ENCODE data around the gene PAX5.

Gene PAX5

GRCh38 chr9:36867241-36867640 lies 166.8 kb downstream of the PAX5 start:
- in situ Hi-C loops (cut with HindIII; ENCODE audit: low sequenced_read_pairs): loop anchor here (5.0 to 10.0 kb wide), 3 partner anchors 62 to 202 kb away; no protein-coding TSS in a partner anchor

- in situ Hi-C loops (cut with HindIII; ENCODE audit: low sequenced_read_pairs): loop anchor here (5.0 to 10.0 kb wide), 3 partner anchors 62 to 202 kb away; no protein-coding TSS in a partner anchor
These were observed 167.2 kb downstream of the PAX5 start for GRCh38 chr9:36866840-36867239.

GRCh38 chr9:36865731-36866635 lies 168.1 kb downstream of the PAX5 start:
- in situ Hi-C loops (cut with HindIII; ENCODE audit: low sequenced_read_pairs): loop anchor here (5.0 to 10.0 kb wide), 3 partner anchors 61 to 201 kb away; no protein-coding TSS in a partner anchor

- in situ Hi-C loops (cut with HindIII; ENCODE audit: low sequenced_read_pairs): loop anchor here (5.0 to 10.0 kb wide), 3 partner anchors 60 to 200 kb away; no protein-coding TSS in a partner anchor
These were observed 169.3 kb downstream of the PAX5 start for GRCh38 chr9:36864491-36865410.

GRCh38 chr9:36862206-36863145 lies 171.6 kb downstream of the PAX5 start:
- in situ Hi-C loops (cut with HindIII; ENCODE audit: low sequenced_read_pairs): loop anchor here (10.0 kb wide), 2 partner anchors 58 to 198 kb away; no protein-coding TSS in a partner anchor

- in situ Hi-C loops (cut with HindIII; ENCODE audit: low sequenced_read_pairs): loop anchor here (10.0 kb wide), 2 partner anchors 57 to 197 kb away; no protein-coding TSS in a partner anchor
These were observed 172.4 kb downstream of the PAX5 start for GRCh38 chr9:36861528-36862205.

- in situ Hi-C loops (cut with HindIII; ENCODE audit: low sequenced_read_pairs): loop anchor here (5.0 kb wide), 1 partner anchor 43 kb away; no protein-coding TSS in a partner anchor
These were observed 175.2 kb downstream of the PAX5 start for GRCh38 chr9:36858805-36859375.

- in situ Hi-C loops (cut with HindIII; ENCODE audit: low sequenced_read_pairs): loop anchor here (5.0 kb wide), 1 partner anchor 47 kb away; no protein-coding TSS in a partner anchor
These were observed 178.4 kb downstream of the PAX5 start for GRCh38 chr9:36855448-36856315.

GRCh38 chr9:36854751-36855150 lies 179.3 kb downstream of the PAX5 start:
- in situ Hi-C loops (cut with HindIII; ENCODE audit: low sequenced_read_pairs): loop anchor here (5.0 kb wide), 1 partner anchor 48 kb away; no protein-coding TSS in a partner anchor

- in situ Hi-C loops (cut with HindIII; ENCODE audit: low sequenced_read_pairs): no loop called here
These were observed 180.0 kb downstream of the PAX5 start for GRCh38 chr9:36854034-36854433.

GRCh38 chr9:36853233-36853632 lies 180.8 kb downstream of the PAX5 start:
- in situ Hi-C loops (cut with HindIII; ENCODE audit: low sequenced_read_pairs): no loop called here

- in situ Hi-C loops (cut with HindIII; ENCODE audit: low sequenced_read_pairs): no loop called here
These were observed 184.1 kb downstream of the PAX5 start for GRCh38 chr9:36849943-36850342.

GRCh38 chr9:36848946-36849345 lies 185.1 kb downstream of the PAX5 start:
- in situ Hi-C loops (cut with HindIII; ENCODE audit: low sequenced_read_pairs): no loop called here

GRCh38 chr9:36847781-36848673 lies 186.0 kb downstream of the PAX5 start:
- in situ Hi-C loops (cut with HindIII; ENCODE audit: low sequenced_read_pairs): no loop called here

GRCh38 chr9:36846621-36847020 lies 187.4 kb downstream of the PAX5 start:
- in situ Hi-C loops (cut with HindIII; ENCODE audit: low sequenced_read_pairs): no loop called here

- in situ Hi-C loops (cut with HindIII; ENCODE audit: low sequenced_read_pairs): no loop called here
These were observed 188.2 kb downstream of the PAX5 start for GRCh38 chr9:36845844-36846243.

GRCh38 chr9:36844961-36845360 lies 189.1 kb downstream of the PAX5 start:
- in situ Hi-C loops (cut with HindIII; ENCODE audit: low sequenced_read_pairs): no loop called here

Data from endothelial cell of hepatic sinusoid (primary cell).